HG03108 (cell line): ENCODE results near the gene TRAPPC12.
"Not testable (repeated sequence)": the region's sequence is repeated elsewhere in the genome, so short reads cannot be mapped to it uniquely, and the experiment has no call there.

Experiments used
- ATAC-seq: cut with Tn5 transposase; IDR thresholded peaks from one replicate; pipeline ENCODE4 v1.9.1; 2021; ENCODE audit warnings: moderate library complexity; ENCODE audit not compliant: unreplicated experiment

Gene TRAPPC12

DNA sequence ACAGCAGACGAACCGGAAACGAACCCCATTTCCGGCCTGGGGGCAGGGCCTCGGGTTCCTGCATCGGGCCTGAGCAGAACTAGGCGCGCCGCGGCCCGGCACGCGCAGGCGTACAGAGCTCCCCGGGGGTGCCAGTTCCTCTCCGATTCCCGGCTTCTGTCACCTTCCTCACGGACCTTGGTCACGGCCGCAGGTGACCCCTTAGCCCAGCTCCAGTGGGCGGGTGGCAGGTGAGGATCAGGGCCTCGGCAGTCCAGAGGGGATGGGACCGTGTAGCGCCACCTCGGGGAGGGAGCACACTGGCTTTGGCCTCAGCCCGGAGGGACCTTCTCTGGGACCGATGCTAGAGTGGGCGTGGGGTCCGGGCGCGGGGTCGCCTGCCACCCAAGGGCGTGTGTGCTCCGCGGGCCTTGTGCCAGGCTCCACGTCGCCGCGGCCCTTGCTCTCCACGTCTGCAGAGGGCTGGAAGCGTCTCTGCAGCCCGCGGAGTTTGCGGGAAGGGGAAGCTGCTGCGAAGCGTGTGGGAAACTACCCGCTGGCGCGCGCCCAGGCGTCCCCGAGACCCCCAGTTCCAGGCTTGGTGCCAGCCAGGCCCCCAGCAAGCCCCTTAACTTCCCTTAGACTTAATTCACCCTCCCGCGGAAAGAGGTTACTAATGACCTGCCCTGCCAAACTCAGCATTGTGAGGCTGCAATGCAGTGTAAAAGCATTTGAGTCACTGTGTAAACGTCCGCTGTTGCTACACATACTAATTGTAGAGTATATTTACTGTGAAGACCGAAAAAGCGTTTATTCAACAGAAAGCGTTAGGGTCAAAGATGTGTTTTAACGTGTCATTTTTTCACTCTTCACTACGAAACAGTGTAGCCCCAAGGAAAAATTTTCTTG is at the start of gene TRAPPC12:
Gene TRAPPC12 (plus strand): TSS at position 48 of the 888 bp plus-strand sequence. CDS start 7,930 bp downstream, outside the sequence.
- peak; percentile 74 for ATAC-seq

DNA sequence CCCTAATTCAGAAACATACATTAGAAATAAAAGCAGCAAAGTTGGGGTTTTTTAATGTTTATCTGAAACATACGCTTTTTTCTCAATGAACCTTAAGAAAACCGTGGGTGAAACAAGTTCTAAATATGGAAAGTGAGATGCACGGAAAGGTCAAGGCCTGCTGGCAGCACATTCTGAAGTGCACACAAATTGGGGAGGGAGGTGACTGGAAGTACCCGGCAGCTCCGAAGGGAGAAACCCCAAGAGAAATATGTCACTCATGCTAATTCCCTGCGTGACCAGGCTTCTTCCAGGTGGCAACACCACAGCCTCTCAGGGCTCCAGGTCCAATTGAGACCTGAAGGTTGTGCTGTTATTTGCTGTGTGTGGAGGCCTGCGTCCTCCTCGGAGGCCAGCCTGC is 47.4 kb upstream of the TRAPPC12 start:
- ATAC-seq: no peak

DNA sequence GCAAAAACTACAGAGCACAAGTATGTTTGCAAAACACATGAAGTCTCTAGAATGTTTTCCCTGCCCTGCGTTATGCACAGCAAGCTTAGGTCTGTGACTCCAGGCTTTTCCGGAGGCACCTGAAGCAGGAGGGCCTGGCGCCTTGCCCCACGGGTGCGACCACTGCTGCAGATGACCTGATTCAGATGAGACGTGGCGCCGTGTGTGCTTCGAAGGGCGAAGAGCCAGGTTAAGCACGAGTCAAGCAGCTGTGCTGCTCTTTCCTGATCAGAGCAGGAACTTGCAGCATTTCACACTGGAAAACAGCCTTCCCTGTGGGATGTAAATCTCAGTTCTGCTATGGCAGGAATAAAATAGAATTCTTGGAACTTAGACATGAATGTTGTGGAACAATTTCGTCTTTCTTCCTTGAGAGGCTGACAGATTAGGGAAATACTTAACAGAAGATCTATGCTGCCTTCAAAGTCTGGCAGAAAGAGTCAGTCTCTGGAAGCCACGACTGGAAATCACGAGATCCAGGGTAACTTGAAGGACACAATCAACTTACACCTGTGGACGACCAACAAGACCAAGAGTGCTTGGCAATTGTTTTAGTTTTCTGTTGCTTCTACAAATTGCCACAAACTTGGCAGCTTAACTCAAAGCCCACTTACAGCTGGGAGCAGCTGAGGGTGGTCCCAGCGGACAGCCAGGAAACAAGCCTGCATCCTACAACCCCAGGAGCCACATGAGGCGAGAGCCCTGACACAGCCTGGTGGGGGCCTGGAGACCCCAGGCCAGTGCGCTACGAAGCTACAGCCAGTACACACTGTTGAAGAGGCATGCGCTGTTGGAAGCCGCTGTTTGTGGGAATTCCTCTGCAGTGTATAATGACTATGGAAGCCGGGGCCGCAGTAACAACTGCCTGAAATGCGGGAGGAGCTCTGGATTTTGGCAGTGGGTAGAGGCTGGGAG is 44.8 kb upstream of the TRAPPC12 start:
- ATAC-seq: no peak

DNA sequence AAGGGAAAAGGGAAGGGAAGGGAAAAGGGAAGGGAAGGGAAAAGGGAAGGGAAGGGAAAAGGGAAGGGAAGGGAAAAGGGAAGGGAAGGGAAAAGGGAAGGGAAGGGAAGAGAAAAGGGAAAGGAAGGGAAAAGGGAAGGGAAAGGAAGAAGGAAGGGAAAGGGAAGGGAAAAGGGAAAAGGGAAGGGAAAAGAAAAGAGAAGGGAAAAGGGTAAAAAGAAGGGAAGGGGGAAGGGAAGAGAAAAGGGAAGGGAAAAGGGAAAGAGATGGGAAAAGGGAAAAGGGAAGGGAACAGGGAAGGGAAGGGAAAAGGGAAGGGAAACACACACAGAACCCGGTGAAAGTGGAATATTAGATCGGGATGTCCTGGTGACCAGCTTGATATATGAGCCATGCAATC is 42.6 kb upstream of the TRAPPC12 start:
- ATAC-seq: no peak

DNA sequence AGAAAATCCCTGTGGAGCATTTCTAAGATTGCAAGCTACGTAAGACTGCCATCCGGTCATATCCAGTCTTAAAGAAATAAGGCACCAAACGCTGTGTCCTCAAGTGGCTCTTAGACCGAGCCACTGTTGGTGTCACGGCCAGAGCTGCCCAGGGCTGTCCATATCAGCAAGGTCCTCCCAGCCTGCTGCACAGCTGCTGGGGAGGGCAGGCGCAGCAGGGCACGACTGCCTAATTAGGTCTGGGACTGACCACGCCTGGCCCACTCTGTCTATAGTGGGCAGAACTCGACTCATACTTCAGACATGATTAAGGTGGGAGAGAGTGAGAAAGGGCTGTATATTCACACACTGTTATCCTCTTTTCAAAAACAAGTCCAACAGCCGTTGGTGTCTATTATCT is 41.2 kb upstream of the TRAPPC12 start:
- ATAC-seq: no peak

DNA sequence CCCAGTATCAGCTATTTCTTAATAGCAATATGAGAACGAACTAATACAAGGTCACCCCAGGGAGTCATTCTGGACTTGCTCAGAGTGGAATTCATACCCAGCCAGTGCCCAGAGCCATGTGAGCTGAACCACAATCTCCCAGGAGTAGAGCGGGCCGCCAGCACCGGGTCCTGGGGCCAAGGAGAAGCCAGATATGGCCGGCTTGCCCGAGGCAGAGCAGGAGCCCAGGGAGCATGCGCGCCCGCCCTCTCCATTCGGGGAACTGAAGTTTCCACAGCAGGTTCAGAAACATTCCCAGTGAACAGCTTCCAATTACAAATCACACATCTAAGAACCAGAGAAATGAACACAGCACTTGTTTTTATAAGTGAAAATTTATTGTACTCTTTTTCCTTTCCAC is 39.4 kb upstream of the TRAPPC12 start:
- ATAC-seq: no peak

DNA sequence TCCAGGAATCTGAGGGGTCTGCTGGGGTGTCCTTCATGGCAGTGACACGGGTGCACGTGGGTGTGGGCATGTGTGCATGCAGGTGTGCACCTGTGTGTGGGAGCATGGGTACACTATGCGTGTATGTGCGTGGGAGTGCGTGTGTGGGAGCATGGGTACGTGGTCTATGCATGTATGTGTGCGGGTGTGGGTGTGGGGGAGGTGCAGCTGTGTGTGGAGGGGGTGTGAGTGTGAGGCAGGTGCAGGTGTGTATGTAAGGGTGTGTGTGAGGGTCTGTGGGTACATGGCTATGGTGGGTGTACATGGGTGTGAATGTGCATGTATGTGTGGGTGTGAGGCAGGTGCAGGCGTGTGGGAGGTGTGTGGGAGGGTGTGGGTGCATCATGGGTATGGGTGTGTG is 38.2 kb upstream of the TRAPPC12 start:
- no peak for ATAC-seq

DNA sequence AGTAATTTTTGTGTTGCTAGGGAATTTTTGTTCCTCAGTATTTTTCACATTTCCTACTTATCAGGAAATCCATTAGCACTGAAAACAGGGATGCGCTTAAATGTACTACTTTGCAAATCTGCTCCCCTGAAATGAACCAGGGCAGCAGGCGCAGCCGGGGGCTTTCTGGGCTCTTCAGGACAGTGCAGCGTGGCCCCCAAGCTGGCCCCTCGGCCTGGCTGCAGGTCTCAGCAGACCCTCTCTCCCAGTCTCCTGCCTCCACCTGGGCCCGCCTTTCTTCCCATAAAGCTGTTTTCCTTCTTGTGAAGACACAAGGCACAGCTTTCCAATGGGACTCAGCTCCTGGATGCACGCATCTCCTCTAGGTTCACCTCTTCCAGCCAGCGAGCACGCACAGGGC is 37.2 kb upstream of the TRAPPC12 start:
- ATAC-seq: no peak

DNA sequence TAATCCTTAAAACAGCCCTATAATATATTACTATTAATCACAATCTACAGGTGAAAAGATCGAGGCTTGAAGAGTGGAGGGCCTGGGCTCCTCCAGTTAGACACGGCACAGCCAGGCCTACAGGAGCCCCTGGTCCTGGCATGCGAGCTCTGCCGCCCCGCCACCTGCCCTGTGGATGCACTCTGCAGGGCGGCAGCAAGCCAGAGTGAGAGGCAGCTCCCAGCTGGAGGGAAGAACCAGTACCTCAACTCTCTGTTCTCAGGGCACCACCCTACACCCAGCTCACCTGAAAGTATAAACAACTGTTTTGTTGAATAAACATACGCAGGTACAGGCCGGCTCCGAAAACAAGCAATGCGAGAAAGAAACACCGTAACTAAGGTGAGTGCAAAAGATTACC is 36.5 kb upstream of the TRAPPC12 start:
- no peak for ATAC-seq

DNA sequence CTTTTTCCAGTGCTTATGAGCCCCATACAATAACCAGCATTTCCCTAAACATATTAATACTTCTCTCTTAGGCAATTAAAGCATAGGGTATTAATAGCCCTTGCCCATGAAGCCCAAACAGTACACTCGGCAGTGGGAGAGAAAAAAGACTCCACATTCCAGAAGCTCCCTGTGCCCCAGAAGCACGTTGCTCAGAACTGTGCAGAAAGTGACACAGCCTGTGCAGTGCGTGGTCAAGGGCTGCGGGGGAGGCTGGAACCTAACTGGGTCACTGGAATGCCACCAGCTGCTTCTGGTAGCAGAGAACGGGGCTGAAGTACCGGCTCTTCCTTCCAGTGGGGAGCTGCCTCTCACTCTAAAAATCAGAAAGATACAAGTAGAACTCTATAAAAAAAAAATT is 34.6 kb upstream of the TRAPPC12 start:
- ATAC-seq: no peak

DNA sequence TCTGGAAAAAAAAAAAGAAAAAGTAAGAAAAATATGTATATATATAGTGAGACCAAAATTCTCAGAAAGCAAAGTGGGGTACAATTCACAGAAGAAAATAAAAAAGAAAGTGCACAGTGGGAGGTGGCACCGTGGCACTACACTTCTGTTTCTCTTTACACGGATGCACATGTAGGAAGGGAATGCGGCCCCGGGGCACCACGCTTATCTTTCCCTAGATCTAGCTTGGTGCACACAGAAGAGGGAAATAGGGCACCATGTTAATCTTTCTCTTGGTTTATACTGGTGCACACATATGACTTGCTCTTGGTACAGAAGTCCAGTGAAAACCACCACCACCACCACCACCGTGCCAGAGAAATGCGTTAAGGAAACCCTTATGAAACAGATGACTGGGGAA is 33.9 kb upstream of the TRAPPC12 start:
- no peak for ATAC-seq

DNA sequence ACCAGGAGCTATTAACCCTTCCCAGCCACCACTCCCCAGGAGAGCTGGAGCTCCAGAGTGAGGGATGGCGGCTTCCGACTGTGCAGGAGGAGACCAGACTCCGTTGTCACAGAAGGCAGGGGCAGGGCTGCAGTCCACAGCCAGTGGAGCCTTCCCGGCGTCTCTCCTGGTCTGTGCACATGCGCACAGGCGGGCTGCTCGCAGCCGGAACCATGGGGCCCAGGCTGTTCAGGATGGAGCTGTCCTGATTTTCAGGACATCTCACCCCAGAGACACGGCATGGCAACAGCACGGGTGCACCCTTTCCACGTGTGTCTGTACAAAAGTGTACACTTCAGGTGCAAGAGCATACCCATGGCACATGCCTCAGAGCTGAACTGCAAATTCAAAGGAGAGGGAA is 30.7 kb upstream of the TRAPPC12 start:
- ATAC-seq: no peak

DNA sequence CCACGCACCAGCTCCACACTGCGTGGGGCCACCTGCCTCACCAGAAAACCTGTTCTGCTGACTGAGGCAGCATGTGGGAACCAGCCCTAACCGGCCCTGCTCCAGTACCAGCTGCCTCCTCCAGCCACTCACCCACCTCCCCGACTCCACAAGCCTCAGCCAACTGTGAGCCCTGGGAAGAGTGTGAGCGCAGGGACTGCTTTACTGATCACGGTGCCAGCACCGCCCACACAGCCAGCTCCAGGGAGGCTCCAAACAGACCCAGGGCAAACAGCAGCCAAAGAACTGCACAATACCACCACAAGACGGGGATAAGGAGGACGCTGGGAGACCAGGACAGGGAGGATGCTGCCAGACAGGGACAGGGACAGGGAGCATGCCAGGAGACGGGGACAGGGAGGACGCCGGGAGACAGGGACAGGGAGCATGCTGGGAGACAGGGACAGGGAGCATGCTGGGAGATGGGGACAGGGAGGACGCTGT is 30.2 kb upstream of the TRAPPC12 start:
- ATAC-seq: no peak

DNA sequence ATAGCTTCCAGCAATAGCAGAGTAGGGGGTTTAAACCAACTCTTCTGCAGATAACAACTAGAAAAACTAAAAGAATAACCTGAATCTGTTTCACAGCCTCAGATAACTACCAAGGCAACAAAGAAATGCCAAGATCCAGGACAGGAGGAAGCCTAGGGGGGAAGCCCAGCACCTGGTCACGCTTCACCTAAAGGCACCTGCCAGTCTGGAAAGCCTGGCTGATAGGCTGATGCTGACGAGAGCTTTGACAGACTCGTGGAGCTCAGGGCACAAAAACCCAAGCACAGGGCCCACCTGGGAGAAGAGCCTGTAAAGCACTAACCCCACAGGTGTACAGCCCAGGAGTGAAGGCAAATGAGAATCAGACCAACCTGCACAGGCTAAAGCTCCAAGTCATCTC is 24.5 kb upstream of the TRAPPC12 start:
- no peak for ATAC-seq

DNA sequence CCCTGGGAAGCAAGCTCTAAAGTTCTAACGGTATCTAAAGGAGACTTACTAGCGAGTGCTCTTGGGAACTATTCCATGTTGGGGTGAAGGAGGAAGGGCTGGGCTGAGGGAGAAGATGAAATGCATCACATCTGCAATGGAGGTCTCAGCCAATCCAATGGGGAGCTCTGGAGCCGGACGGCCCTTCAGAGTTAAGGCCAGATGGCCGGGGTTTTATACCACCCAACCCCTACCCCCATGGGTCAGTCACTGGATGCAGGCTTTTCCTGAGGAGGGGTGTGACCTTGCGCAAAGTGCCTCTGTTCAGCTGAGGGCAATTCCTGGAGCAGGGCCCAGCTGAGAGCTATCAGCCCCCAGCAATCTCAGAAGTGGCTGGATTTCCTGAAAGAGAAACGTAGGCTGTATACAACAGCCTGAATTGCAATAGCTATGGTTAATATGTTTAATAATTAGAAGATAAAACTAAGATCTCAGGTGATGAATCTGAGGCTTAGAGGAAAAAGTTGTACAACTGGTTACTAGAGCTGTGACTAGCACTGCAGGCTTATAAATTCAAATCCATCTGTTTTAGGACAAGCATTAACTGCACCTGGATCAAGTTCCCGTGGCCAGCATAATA is 23.4 kb upstream of the TRAPPC12 start:
- no peak for ATAC-seq

DNA sequence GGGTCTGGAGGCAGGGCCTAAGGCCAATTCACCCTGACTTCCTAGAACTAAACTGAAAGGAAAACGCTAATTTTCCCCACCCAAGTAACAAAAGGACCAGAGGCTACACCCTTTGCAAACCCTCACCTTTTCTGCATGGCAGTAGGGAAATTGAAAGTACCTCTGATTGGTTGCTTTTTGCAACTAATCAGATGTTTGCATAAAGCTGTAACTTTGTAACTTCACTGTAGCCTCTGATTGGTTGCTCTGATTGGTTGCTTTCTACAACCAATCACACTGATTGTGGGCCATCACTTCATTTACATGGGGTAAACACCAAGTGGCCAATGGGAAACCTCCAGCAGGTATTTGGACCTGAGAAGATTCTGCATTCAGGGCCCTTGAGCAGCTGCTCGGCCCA is 22.7 kb upstream of the TRAPPC12 start:
- no peak for ATAC-seq

DNA sequence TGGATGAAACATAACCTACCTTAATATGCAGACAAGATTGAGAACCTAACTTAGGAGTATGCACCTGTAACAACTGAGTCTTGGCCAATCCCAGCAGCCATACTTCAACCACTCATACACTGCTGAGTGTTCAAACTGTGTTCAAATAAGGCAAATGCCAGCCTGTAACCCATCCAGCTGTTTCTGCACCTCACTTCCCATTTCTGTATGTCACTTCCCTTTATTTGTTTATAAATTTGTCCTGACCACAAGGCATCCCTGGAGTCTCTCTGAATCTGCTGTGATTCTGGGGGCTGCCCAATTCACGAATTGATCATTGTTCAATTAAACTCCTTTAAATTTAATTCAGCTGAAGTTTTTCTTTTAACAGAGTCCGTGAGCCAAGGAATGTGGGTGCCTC is 22.0 kb upstream of the TRAPPC12 start:
- not testable (repeated sequence) for ATAC-seq

DNA sequence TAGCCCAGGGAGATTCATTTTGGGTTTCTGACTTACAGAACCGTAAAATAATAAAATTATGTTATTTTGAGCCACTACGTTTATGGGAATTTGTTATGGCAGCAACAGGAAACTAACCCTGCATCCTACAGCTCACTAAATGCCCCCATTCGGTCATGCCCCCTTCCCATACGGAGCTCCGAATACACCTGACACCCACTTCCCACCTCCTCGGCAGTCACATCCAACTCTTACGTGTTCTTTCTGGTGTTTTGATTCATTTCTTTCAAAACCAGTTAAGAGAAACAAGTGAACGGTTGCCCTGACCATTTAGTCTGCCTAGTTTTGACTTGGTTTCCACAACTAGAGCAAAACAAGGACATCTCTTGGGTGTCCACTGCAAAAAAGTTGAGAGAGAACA is 21.6 kb upstream of the TRAPPC12 start:
- ATAC-seq: no peak

DNA sequence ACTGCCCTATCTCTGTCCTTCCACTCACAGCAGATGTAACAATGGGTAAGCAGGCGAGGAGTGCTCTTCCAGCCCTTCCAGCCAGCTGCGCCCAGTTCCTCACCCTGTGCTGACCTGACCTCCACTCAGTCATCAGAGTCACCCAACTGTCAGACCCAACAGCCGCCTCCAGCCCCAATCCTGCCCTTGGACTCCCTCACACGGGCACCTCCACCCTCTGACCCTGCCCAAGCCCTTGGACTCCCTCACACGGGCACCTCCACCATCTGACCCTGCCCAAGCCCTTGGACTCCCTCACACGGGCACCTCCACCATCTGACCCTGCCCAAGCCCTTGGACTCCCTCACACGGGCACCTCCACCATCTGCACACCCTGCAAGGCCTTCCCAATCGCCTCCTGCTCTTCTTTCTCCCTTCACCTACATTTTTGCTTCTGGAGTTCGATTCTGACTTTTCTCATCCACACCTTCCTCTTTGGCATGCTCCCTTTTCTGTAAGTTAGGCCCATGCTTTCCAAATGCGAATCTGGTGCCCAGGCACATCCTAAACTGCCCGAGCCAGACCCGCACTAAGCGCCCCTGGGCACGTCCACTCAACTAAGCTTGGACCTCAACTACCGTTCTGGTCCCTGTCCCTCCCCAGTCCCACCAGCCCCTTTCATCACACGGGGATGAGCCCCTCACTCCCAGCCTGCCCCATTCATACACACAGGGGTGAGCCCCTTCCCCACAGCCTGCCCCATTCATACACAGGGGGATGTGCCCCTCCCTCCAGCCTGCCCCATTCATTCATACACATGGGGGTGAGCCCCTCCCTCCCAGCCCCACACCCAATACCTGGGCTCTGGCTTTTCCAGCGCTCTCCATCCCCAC is 17.7 kb upstream of the TRAPPC12 start:
- no peak for ATAC-seq

DNA sequence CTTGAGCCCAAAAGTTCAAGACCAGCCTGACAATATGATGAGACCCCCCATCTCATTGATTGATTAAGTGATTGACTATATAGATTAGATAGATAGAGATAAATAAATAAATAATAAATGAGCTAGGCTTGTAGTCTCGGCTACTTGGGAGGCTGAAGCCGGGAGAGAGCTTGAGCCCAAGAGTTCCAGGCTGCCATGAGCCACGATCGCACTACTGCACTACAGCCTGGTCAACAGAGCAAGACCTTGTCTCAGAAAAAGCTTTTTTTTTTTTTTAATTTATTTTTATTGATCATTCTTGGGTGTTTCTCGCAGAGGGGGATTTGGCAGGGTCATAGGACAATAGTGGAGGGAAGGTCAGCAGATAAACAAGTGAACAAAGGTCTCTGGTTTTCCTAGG is 14.3 kb upstream of the TRAPPC12 start:
- ATAC-seq: no peak
